ENCODE data around the gene LIM2.

The LIM2 gene

DNA sequence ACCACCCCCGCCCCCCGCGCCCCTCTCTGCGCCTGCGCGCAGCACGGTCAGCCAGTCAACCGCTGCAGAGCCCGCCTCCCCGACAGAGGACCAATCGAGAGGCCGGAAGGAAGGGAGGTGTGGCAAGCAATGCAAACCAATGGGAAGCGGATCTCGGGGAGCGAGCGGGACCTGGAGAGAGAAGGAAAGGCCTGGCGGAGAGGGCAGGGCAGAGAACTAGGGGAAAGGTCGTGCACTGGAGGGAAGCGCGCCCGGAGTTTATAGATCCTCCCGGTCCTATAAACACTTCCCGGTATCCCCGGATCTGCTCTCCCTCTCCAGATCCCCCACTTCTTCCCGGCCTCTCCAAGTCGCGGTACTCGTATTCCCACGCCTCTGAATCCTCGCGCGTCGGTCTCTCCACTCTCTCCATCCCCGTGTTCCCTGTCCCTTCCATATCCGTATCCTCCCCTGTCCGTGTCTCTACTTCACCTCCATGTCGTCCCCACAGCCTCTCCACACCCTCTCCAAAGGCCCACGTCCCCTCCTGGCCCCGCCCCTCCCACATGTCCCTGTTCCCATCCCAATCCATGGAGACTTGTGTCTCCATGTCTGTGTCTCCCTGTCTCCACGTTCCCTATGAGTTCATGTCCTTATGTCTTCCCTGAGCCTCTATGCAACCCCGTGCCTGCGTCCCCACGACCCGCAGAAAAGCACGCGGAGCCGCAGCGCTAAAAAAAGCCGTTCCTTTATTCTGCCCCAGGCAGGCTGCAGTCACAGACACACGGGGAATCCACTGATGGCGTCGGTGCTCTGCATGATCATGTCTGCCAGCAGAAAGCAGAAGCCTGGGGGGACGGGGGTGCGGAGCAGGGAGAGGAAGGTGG, 21.2 kb downstream of the LIM2 start:
- peak; percentile 97 for DNase-seq (ENCODE audit: low spot score)
- FAIRE-seq = no peak

GRCh38 chr19:51365965-51366388, 21.8 kb downstream of the LIM2 start, which contains the start of gene ETFB:
TSS of gene ETFB (minus strand) at chr19:51366388. CDS start at chr19:51366326, 62 bp downstream.
- no peak for FAIRE-seq

DNA sequence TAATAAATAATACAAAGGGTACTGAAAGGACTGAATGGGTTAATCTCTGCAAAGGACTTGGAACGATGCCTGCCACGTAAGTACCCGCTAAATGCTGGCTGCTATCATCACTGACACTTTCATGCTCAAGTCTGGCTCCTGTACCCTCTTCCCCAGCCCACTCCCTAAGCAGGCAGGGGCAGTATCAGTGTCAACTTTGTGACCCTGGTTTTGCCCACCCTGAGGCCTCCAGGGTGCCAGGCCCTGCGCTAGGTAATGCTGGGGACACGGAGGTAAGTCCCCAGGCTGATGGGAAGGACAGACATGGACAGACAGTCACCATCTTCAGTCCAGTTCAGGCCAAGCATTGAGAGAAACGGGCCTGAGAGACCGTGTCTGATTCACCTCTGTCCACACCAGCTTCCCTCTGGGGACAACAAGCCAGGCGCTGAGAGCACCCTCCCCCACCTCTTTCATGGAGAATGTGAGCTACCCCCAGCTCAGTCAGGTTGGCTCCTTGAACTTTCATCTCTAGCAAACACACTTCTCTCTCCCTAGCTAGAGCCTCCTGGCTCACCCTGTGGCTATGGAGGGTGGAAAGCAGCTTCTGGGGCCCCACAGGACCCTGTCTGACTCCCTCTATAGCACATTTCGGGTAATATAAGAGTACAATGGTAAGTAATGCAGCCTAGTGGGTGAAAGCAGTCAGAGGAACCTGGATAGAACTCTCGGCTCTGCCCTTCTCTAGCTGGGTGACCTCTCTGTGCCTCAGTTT, 22.4 kb downstream of the LIM2 start:
- FAIRE-seq = no peak

More at GRCh38 chr19:51365965-51366388, 21.8 kb downstream of the LIM2 start, which contains the start of gene ETFB:
- no peak for DNase-seq (ENCODE audit: low spot score)

DNA sequence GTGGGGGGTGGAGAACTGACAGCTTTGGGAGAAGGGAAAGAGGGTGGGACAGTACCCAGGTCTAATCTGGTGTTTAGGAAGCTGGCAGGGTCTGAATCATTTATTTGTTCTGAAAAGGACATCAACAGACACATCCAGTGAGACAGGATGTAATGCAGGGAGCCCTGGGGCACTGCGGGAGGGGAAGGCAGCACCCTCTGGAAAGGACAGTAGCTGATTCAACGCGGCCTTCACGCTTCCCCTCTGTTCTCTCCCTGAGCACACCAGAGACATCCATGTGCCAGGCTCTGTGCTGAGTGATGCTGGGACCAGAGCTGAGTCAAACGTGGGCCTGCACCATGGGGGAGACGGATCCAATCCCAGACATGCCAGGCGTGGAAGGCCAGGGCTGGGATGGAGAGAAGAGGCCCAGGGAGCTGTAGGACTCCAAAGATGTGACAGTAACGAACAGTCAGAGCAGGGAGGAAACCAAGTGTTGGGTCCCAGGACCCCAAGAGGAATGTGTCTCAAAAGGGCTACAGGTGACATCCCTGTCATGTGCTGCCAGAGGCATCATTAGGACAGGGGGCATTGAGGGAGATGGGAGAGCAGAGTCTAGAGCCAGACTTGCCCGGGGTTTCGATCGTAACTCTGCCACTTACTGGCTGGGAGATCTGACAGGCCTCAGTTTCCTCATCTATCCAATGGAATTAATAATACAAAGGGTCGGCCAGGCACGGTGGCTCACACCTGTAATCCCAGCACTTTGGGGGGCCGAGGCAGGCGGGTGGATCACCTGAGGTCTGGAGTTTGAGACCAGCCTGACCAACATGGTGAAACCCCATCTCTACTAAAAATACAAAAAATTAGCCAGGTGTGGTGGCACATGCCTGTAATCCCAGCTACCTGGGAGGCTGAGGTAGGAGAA, 23.3 kb downstream of the LIM2 start:
- FAIRE-seq = no peak
- DNase-seq (ENCODE audit: low spot score) = no peak

More for the DNA sequence above, 22.4 kb downstream of the LIM2 start:
- no peak for DNase-seq (ENCODE audit: low spot score)

GRCh38 chr19:51361239-51361638, 26.5 kb downstream of the LIM2 start:
- FAIRE-seq (no peak), DNase-seq (ENCODE audit: low spot score) (no peak)

GRCh38 chr19:51359294-51359693, 28.5 kb downstream of the LIM2 start:
- no peak for FAIRE-seq

GRCh38 chr19:51357952-51358351, 29.8 kb downstream of the LIM2 start:
- DNase-seq (ENCODE audit: low spot score) = no peak
- no peak for FAIRE-seq

More at GRCh38 chr19:51359294-51359693, 28.5 kb downstream of the LIM2 start:
- no peak for DNase-seq (ENCODE audit: low spot score)

DNA sequence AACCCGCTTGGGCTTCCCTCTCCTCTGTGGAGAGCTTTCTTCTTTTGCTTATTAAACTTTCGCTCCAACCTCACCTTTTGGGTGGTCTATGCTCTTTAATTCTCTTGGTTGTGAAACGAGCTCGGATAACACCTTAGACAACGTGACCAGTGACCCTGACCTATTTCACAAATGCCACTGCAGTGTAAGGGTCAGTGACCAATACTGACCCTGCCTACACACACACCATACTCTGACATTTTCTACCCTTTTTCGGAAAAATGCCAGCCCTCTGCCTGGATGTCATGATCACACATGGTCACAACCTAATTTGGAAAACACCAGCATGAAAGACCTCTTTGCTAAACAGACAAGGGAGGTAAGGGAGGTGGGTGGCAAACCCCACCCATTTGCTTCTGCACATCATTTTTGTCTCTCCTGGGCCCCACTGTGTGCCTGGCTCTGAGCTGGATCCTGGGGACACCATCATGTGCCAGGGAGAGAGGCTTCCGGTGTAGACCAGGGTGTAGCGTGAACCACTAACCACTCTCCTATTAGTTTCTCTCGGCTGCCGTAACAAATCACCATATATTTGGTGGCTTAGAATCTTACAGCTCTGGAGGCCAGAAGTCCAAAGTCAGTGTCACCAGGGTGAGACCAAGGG, 31.5 kb downstream of the LIM2 start:
- DNase-seq (ENCODE audit: low spot score) (no peak), FAIRE-seq (no peak)

DNA sequence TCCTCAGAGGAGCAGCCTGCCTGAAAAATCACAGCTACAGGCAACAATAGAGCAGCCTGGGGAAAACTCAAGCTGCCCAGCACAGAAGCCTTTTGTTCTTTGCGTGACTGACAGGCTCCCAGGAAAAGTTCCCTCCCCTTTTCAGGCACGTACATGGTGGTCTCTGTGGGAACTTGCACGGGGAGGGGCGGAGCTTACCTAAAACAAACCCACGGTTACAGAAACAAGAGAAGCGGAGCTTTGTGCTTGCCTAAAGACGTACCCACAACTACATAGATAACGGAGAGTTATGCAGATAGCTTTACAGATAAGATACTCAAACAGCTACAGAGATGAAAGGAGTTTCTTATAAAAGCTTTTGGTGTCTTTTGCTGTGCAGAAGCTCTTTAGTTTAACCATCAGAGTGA, 33.0 kb downstream of the LIM2 start:
- FAIRE-seq (no peak), DNase-seq (ENCODE audit: low spot score) (no peak)

GRCh38 chr19:51354103-51354741, 33.6 kb downstream of the LIM2 start:
- no peak for FAIRE-seq

GRCh38 chr19:51352783-51353360, 34.9 kb downstream of the LIM2 start:
- no peak for DNase-seq (ENCODE audit: low spot score)
- FAIRE-seq = no peak

More at GRCh38 chr19:51354103-51354741, 33.6 kb downstream of the LIM2 start:
- DNase-seq (ENCODE audit: low spot score) = no peak

- DNase-seq (ENCODE audit: low spot score) = no peak
- FAIRE-seq = no peak
These were observed 36.3 kb downstream of the LIM2 start for GRCh38 chr19:51351266-51351990.

GRCh38 chr19:51347209-51347928, 40.4 kb downstream of the LIM2 start:
- FAIRE-seq (no peak), DNase-seq (ENCODE audit: low spot score) (no peak)

DNA sequence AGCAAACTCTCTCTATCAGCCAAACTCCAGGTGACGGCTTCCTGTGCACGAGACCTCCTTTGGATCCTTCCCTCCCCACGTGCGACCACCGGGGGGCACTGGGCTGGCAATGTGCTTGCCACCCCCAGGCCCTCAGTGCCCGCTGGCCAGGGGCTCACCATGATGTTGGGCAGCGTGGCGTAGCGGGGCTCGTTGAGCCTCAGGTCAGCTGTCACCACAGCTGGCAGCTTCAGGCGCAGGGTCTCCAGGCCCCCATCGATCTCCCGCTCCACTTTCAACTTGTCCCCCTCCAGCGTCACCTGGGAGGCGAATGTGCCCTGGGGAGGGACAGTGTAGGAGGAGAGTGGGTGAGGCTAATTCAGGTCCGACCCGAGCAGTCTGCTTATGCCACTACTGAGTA, 41.0 kb downstream of the LIM2 start:
- FAIRE-seq (no peak), DNase-seq (ENCODE audit: low spot score) (no peak)

DNA sequence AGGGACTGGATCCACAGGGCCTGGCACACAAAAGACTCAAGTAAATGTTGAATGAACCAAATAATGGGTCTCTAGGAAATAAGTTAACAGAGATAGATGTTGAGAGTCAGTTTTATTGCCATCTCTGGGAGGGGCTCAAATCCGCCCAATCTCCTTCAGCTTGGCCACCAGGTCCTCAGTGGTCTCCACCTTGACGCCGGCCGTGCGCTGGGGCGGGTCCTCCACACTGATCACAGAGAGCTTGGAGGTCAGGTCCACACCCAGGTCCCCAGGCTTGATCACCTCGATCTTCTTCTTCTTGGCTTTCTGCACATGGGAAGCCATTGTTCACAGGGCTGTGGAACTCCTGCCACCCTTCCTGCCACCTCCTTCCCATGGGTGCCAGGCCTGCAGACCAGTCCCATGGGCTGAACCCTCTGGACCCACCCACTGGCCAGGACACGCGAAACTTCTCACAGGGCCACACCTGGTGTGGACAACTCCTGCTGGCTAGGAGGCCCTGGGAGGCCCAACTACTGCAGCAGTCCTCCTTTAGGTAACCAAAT, 42.6 kb downstream of the LIM2 start:
- FAIRE-seq = no peak
- no peak for DNase-seq (ENCODE audit: low spot score)

DNA sequence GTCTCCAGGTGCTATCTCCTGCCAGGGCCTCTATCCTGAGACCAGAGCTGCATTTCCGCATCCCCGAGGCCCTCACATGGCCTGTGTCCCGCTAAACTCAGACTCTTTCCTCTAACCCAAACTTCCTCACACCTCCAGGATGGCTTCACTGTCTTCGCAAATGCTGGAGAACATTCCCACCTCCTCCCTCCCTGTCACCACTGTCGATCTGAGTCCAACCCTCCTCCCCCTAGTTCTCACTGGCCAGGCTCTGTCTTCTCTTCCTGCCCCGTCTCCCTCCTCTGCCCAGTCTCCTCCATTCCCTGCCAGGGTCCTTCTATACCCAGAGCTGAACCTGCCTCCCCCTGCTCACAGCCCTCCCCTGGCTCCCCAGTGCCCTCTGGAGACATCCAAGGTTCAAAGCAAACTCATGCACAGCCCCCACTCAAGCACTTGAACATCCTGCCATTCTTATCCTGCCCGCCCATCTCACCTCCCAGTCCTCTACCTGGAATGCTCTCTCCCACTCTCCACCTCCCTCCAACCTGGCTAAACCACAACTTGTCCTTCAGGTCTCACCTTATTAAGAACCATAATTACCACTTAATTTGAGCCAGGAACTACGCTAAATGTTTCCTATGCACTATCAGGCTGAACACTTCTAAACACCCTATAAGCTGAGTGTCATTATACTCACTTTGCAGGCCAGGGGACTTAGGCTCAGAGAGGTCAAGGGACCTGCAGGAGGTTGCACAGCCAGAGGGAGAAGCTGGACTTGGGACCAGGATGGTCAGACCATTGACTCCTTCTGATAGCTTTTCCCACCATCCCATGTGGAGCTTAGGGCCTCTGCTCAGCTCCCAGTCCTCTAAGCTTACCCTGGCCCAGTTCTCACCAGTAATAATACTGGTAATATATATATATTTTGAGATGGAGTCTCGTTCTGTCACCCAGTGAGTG, 44.9 kb downstream of the LIM2 start:
- FAIRE-seq (no peak), DNase-seq (ENCODE audit: low spot score) (no peak)

DNA sequence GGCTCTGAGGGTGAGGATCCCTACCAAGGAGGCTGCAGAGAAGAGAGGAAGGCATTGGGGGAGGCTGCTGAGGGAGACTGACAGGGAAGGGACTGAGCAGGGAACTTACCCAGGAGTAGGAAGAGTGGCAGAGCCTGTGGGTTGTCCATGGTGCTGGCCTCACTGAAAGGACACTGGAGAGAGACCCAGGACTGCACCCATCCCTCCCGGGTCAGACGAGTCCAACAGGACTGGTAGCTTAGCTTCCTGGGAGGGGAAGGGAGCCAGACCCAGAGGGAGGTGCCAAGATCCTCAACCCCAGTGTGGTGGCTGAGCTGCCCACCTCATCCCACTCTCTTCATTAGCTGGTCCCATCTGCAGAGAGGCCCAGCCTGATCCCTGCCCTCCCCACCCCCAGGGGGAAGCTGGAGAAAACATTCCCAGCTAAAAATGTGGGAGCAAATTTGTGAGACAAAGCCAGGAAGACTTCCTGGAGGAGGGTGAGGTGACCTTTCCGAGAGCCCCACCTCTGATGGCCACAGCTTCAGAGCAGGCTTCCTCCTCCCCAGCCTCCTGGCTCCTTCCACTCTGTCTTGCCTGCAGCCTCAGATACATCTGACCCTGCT, 45.7 kb downstream of the LIM2 start, which contains the start of gene VSIG10L:
Gene VSIG10L (minus strand): TSS at position 164 of the 605 bp plus-strand sequence. CDS start 15 bp downstream, at position 149.
- FAIRE-seq (no peak), DNase-seq (ENCODE audit: low spot score) (no peak)

Data from urothelium cell line (cell line).